Testis (tissue), 3 donors: Measurements from ENCODE around the gene PPP1R13B. TPM values are rescaled to one million over a fixed set of nuclear protein-coding genes. Genes with fewer than 3 reads are reported as not detected.

Experiments
- DNase-seq: peaks from one replicate; pipeline ENCODE4 v3.0.0-alpha.2; 2019
- H3K27ac ChIP-seq, 2 donors: fragments of 200-600 bp; sonication (generic); one replicate each; pipeline ENCODE4 v1.5.1; 2019
- H3K27me3 ChIP-seq: fragments of 200-600 bp; sonication (generic); one replicate; pipeline ENCODE4 v1.5.1; 2019
- H3K36me3 ChIP-seq: fragments of 200-600 bp; sonication (generic); one replicate; pipeline ENCODE4 v1.5.1; 2017; ENCODE audit warnings: low read depth; ENCODE audit errors: missing control alignments
- H3K4me1 ChIP-seq: fragments of 200-600 bp; sonication (generic); one replicate; pipeline ENCODE4 v1.5.1; 2019
- H3K4me3 ChIP-seq, 2 donors: fragments of 200-600 bp; sonication (generic); one replicate each; pipeline ENCODE4 v1.5.1; 2017 to 2019
- H3K9me3 ChIP-seq: fragments of 200-600 bp; sonication (generic); one replicate; pipeline ENCODE4 v1.5.1; 2017
- CTCF ChIP-seq, 3 experiments: fragments of 450-650 bp in 2 of 3; fragments of 200-600 bp in 1 of 3; sonication (generic) in 1 of 3; IDR thresholded peaks; one replicate each; pipeline ENCODE4 v1.5.1; 2016 to 2019; ENCODE audit warnings: antibody characterized with exemption in 3 of 3, mild to moderate bottlenecking in 2 of 3, moderate library complexity in 1 of 3
- POLR2A ChIP-seq: fragments of 450-650 bp; IDR thresholded peaks from one replicate; pipeline ENCODE4 v1.6.1; 2017; ENCODE audit warnings: antibody characterized with exemption, mild to moderate bottlenecking, moderate library complexity
- WGBS, 2 donors: methylation state at CpG; one replicate each; pipeline ENCODE4 v1.1.5; 2018; 5-methylcytosine and 5-hydroxymethylcytosine counted together
- intact Hi-C: fragments of 100-400 bp; cut with DNase I; formaldehyde crosslinking; loops from one replicate; pipeline ENCODE4 v1.15.1; 2023; ENCODE audit warnings: low total_unique reads
- polyA plus RNA-seq: library from polyadenylated mRNA; stranded (reverse); fragments of 350-450 nt; fragmentation: Illumina TruSeq; extraction: RNeasy Lipid Tissue Mini Kit (QIAGEN cat#74804); gene quantifications from one replicate; pipeline ENCODE4 v1.2.3, GENCODE V29; 2014; ENCODE audit warnings: low read depth, low replicate concordance; ENCODE audit not compliant: insufficient read depth
- total RNA-seq, 2 donors: library from RNA; depleted of rRNA; stranded (reverse); fragments of >200 nt; gene quantifications; one replicate each; pipeline ENCODE4 v1.2.3, GENCODE V29; 2016

PPP1R13B gene
- total and polyA plus RNA-seq, 3 donors from 2014 or later, result 73.1 to 89.2 (median 82.4) TPM

GRCh38 chr14:103723748-103724081, 123.7 kb downstream of the PPP1R13B start:
- peaks cover 49% of the 10 kb centered on the region for H3K4me1 ChIP-seq
- H3K27me3 ChIP-seq, result no peaks in the 10 kb centered on the region
- no peaks in the 10 kb centered on the region for H3K36me3 ChIP-seq
- TF ChIP-seq CTCF (IDR thresholded peaks at IDR 0.05) (no peak), POLR2A (no peak)
- no peaks in the 10 kb centered on the region for H3K9me3 ChIP-seq
- WGBS, 2 donors, result 55 to 73% methylated on average over 7 of the region's 7 CpGs
- intact Hi-C loops, result no loop called here
- no peak for DNase-seq
- H3K4me3 ChIP-seq, result no peak overlapping the region
- peak overlapping the region; percentile 77 to 91 for H3K27ac ChIP-seq

GRCh38 chr14:103721334-103722120, 125.8 kb downstream of the PPP1R13B start:
- no peak for DNase-seq
- H3K36me3 ChIP-seq, result no peaks in the 10 kb centered on the region
- 80 to 89% methylated on average over 25 to 26 of the region's 26 CpGs for WGBS, 2 donors
- intact Hi-C loops, result no loop called here
- peak overlapping the region in 1 of 2 donors; percentile 77 for H3K27ac ChIP-seq
- H3K9me3 ChIP-seq, result no peaks in the 10 kb centered on the region
- TF ChIP-seq POLR2A (no peak), CTCF (IDR thresholded peaks at IDR 0.05) (no peak)
- H3K4me1 ChIP-seq, result peaks cover 56% of the 10 kb centered on the region
- H3K4me3 ChIP-seq, result no peak overlapping the region
- H3K27me3 ChIP-seq, result no peaks in the 10 kb centered on the region

- 81 to 86% methylated on average over 8 of the region's 8 CpGs for WGBS, 2 donors
- Histone ChIP-seq H3K27ac (no peak overlapping the region), H3K27me3 (no peaks in the 10 kb centered on the region), H3K4me1 (peaks cover 41% of the 10 kb centered on the region), H3K9me3 (no peaks in the 10 kb centered on the region), H3K36me3 (no peaks in the 10 kb centered on the region), H3K4me3 (no peak overlapping the region)
- no peak for DNase-seq
- intact Hi-C loops, result no loop called here
- TF ChIP-seq POLR2A (no peak), CTCF (IDR thresholded peaks at IDR 0.05) (no peak)
Observed at GRCh38 chr14:103719751-103720150, 127.6 kb downstream of the PPP1R13B start.

GRCh38 chr14:103718572-103718971, 128.8 kb downstream of the PPP1R13B start:
- Histone ChIP-seq H3K27ac (no peak overlapping the region), H3K27me3 (no peaks in the 10 kb centered on the region), H3K4me3 (no peak overlapping the region), H3K36me3 (no peaks in the 10 kb centered on the region), H3K9me3 (no peaks in the 10 kb centered on the region), H3K4me1 (peaks cover 36% of the 10 kb centered on the region)
- TF ChIP-seq CTCF (IDR thresholded peaks at IDR 0.05) (no peak), POLR2A (no peak)
- 74 to 87% methylated on average over 9 to 16 of the region's 16 CpGs for WGBS, 2 donors
- no peak for DNase-seq
- intact Hi-C loops, result no loop called here

GRCh38 chr14:103716899-103717411, 130.4 kb downstream of the PPP1R13B start:
- H3K9me3 ChIP-seq, result no peaks in the 10 kb centered on the region
- intact Hi-C loops, result no loop called here
- TF ChIP-seq CTCF (IDR thresholded peaks at IDR 0.05) (no peak), POLR2A (no peak)
- H3K36me3 ChIP-seq, result no peaks in the 10 kb centered on the region
- 50 to 62% methylated on average over 17 of the region's 17 CpGs for WGBS, 2 donors
- H3K4me1 ChIP-seq, result peaks cover 36% of the 10 kb centered on the region
- no peaks in the 10 kb centered on the region for H3K27me3 ChIP-seq
- H3K27ac ChIP-seq, result peak overlapping the region in 1 of 2 donors; percentile 72
- no peak for DNase-seq
- peak overlapping the region; percentile 77 to 91 for H3K4me3 ChIP-seq
